HG03175 (cell line): Measurements from ENCODE around the gene ANKMY2.
"Not testable (repeated sequence)": the region's sequence is repeated elsewhere in the genome, so short reads cannot be mapped to it uniquely, and the experiment has no call there.

Source experiments
- ATAC-seq: cut with Tn5 transposase; IDR thresholded peaks from one replicate; pipeline ENCODE4 v1.9.1; 2021; ENCODE audit warnings: mild to moderate bottlenecking, moderate library complexity; ENCODE audit not compliant: unreplicated experiment

The ANKMY2 gene

GRCh38 chr7:16645593-16646471 is at the start of gene ANKMY2, which contains the start of gene BZW2:
TSS of gene ANKMY2 (minus strand) at chr7:16645754. CDS start at chr7:16645573, 181 bp downstream.
TSS of gene BZW2 (plus strand) at chr7:16646181. CDS start at chr7:16665444, 19,263 bp downstream.
- peak; percentile 97 for ATAC-seq

DNA sequence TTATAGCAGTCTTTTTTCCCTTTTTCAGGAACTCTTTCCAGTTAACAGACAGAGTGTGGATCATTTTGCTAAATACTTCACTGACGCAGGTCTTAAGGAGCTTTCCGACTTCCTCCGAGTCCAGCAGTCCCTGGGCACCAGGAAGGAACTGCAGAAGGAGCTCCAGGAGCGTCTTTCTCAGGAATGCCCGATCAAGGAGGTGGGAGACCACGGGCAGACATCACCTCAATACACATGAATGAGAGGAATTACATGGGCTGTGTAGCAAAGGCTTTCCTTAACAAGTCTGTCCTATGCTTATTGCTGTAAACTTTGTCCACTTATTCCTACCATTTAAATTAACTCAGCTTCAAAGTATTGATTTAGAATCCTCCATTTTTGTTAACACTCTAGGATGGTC is 49.3 kb upstream of the ANKMY2 start:
- ATAC-seq: no peak

GRCh38 chr7:16693601-16694318 is 48.2 kb upstream of the ANKMY2 start:
- no peak for ATAC-seq

DNA sequence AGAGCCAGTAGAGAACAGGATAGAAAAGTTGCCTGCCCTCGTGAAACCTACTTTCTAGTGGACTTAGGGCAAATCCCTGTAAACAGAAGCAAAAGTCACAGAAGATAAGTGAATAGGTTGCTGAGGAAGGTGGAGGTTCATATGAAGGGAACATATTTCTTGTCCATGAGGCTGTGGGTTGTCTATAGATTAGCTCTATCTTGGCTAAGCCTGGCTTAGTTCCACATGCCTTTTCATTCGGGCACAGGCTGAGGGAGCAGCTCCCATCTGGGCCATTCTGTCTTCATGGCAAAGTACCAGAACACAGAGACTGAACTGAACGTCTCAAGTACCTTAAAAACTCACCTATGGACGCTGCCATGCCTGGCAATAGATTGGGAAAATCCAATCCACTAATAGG is 45.7 kb upstream of the ANKMY2 start:
- ATAC-seq: no peak

- ATAC-seq: no peak
Observed at GRCh38 chr7:16688249-16688648, 42.7 kb upstream of the ANKMY2 start.

DNA sequence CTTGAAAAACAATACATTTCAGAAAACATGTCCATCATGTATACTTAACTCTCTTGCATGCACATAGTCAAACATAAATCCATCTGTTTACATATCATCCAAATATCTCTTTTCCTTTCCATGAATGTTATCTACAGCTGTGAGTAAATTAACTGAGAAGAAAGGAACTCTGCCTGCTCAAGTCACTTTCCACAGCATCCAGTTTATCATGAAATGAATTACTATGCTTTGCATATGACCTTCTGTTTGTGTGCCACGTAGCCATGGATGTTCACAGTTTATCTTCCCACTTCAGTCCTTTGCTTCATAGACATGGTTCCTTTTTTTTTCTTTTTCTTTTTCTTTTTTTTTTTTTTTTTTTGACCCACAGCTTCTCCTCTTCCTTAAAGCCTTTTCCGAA is 40.0 kb upstream of the ANKMY2 start:
- ATAC-seq: no peak

DNA sequence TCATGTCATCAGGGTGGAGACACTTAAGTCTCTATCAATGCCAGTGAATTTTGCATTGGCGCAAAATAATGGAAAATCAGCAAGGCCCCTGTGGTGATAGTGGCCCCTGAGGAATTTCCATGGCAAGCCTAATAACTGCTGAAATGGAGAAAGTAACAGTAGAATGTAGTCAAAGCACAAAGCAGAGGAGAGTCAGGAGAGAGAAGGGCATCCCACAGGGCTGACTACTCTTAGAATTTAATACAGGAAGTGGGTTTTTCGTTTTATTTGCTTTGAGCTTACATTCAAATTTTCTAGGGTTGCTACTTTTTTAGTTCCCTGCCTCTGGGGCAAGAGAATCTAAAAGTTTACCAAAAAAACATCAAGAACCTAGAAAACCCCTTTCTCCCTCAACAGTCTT is 39.4 kb upstream of the ANKMY2 start:
- no peak for ATAC-seq

GRCh38 chr7:16678645-16679566 is 33.4 kb upstream of the ANKMY2 start:
- ATAC-seq: not testable (repeated sequence)

GRCh38 chr7:16677978-16678494 is 32.5 kb upstream of the ANKMY2 start:
- ATAC-seq: no peak

DNA sequence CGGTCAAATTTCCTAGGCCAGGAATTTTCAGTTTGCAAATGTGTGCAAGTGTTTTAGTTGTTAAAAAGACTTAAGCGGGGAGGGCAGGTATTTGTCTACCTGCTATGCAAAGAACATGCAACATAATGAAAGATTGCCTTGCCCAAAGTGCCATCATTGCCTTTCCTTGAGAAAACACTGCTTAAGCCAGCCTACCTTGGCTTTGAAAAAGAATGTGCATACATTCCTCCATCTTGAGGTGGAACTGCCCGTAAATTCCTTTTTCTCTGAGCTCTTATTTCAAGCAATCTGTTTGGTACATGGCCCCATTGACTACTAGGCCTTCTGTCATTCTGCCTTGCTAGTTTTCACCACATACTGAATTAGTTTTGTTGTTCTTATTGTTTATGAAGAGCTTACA is 29.7 kb upstream of the ANKMY2 start:
- no peak for ATAC-seq

DNA sequence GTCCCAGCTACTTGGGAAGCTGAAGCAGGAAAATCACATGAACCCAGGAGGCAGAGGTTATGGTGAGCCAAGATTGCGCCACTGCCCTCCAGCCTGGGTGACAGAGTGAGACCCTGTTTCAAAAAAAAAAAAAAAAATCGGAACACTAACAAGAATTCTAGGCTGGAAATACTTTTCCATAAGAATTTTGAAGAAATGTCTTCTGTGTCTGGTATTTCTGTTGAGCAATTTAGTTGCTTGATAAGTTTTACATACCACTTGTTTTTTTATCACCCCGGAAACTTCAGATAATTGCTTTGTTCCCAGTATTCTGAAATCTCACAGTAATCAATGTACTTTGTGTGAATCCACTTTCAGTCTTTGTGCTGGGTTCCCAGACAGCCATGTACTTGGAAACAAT is 26.3 kb upstream of the ANKMY2 start:
- no peak for ATAC-seq

- no peak for ATAC-seq
Observed at GRCh38 chr7:16670731-16671344, 25.3 kb upstream of the ANKMY2 start.

- ATAC-seq: no peak
Observed at GRCh38 chr7:16670021-16670420, 24.5 kb upstream of the ANKMY2 start.

GRCh38 chr7:16669581-16669980 is 24.0 kb upstream of the ANKMY2 start:
- no peak for ATAC-seq

- no peak for ATAC-seq
Observed at GRCh38 chr7:16668978-16669377, 23.4 kb upstream of the ANKMY2 start.

- ATAC-seq: no peak
Observed at GRCh38 chr7:16668049-16668858, 22.7 kb upstream of the ANKMY2 start.

- no peak for ATAC-seq
Observed at GRCh38 chr7:16667355-16667754, 21.8 kb upstream of the ANKMY2 start.

DNA sequence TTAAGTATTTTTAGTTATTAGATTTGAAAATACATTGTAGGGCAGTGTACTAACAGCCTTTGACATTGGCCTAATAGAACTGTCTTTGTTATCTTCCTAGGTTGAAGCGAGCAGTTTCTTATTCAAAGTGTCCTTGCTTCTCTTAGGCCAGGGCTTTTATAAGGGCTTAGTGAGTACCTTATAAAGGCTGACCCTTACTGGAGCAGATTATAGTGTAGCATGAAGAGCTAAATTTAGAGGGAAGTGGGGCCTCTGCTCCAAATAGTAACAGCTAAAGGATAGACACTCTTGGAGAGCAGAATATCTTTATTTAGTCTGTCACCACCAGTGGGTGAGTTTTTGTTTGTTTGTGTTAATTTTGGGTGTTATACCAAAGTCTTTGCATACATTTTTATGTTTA is 16.4 kb upstream of the ANKMY2 start:
- no peak for ATAC-seq

DNA sequence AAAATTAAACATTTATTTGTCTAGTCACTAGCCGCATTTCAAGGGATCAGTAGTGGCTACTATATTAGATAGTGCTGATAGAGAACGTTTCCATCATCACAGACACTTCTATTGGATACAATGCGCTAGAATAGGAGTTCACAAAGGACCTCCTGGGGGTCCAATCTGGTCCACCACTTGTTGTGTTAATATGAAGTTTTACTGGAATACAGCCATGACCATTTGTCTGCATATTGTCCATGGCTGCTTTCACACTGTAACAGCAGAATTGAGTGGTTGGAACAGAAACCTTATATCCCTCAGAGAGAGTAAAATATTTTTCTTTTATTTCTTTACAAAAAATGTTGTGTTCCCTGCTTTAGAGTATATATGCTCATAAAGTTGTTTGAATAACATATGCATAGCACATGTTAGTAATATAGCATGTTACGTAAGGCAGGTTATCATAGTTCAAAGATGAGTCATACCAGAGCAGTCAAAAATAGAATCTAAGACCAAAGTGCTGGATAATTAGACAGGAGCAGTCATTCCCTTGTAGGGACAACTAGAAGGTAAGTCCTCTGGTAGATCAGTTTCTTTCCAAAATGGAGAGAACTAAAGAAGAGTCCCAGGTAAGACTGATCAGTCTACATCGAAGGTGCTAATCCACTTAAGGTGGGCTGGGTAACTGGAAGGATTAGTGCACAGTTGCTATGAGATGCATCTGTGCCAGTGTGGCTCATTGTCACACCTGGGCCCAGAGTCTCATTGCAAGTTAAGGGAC is 15.3 kb upstream of the ANKMY2 start:
- ATAC-seq: no peak
